ENCODE data around the gene ODF2.

- TF ChIP-seq CTCF (conservative IDR thresholded peaks at IDR 0.05; ENCODE audit: low read depth in 2 of 2) (no peak), NANOG (IDR thresholded peaks at IDR 0.05; ENCODE audit: borderline replicate concordance) (no peak), EZH2 (IDR thresholded peaks at IDR 0.05; ENCODE audit: low read depth, unreplicated experiment) (no peak)
These were observed 66.2 kb downstream of the ODF2 start for GRCh38 chr9:128521956-128522355.

All from GM23338 (cell line).